ENCODE measurements around the gene ARMS2.

DNA sequence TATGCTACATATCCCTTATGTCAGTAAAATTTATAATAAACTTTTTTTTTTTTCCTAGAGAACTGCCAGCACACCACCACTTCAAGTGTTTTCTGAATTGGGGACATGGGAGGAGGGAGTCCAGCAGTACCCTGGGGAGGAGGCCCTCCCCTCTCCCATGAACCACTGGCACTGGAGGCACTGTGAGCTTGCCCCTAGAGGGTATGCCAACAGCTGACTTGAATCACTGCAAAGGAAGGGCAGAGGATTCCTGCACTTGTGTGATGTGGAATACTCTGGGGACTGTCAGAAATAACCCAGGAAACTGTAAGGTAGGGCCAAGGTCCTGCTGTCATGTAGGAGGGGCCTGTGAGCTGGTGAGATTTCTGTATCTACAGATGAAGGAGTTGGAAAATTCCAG is 8.5 kb upstream of the ARMS2 start:
- TF ChIP-seq, protein P1, sequence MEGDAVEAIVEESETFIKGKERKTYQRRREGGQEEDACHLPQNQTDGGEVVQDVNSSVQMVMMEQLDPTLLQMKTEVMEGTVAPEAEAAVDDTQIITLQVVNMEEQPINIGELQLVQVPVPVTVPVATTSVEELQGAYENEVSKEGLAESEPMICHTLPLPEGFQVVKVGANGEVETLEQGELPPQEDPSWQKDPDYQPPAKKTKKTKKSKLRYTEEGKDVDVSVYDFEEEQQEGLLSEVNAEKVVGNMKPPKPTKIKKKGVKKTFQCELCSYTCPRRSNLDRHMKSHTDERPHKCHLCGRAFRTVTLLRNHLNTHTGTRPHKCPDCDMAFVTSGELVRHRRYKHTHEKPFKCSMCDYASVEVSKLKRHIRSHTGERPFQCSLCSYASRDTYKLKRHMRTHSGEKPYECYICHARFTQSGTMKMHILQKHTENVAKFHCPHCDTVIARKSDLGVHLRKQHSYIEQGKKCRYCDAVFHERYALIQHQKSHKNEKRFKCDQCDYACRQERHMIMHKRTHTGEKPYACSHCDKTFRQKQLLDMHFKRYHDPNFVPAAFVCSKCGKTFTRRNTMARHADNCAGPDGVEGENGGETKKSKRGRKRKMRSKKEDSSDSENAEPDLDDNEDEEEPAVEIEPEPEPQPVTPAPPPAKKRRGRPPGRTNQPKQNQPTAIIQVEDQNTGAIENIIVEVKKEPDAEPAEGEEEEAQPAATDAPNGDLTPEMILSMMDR (IDR thresholded peaks at IDR 0.05; ENCODE audit: low read depth, low read length): no peak
- no peak for TF ChIP-seq EZH2phosphoT487 (IDR thresholded peaks at IDR 0.05; ENCODE audit: low read depth)

Data from OCI-LY3 (cell line).